ENCODE measurements around the gene APBA2.

The APBA2 gene

DNA sequence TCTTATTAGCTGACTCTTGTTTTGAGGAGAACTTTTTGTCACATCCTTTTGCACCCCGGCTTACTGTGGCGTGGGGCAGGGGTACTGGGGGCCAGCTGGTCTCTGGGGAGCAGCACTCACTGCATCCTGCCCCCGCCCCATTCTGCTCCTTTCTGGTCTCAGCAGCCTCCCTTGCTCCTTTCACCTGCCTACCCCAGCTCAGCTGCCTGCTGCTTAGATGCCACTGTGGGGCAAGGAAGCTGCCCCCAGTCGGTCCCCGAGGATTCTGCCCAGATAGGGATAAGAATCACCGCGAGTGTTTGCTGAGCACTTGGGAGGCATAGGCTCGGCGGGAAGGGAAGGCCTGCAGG is 32.0 kb downstream of the APBA2 start:
- no peak for FAIRE-seq

DNA sequence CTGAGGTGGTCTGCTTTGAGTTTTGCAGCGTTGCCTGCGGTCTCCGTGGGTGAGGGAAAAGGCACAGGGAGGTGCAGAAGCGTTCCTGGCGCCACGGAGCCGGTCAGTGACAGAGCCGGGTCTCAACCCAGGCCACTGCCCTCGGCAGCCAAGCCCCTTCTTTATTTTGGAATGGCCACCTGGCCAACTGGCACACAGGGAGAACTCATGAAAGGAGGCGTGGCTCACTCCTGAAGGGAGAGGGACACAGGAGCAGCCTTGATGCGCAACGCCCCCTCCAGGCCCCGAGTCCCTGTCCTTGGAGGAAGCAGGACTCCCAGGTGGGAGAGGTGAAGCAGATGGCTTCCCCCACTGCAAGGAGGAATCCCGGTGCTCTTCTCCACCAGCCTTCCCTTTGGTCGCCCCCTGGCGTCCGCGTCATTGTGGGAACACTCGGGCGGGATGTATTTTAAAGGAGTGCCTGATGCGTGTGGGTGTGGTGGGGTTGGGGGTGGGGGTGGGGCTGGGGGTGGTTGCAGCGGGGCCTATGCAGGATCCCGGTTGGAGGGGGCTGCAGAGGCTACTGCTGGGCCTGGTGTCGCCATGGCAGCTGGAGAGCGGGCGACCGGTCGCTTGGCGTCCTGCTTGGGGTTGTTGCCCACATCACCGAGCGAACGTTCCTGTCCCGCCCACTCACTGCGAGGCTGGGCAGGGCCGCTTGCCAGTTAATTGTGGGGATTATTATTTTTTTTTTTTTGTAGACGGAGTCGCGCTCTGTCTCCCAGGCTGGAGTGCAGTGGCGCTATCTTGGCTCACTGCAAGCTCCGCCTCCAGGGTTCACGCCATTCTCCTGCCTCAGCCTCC is 32.6 kb downstream of the APBA2 start:
- no peak for FAIRE-seq

DNA sequence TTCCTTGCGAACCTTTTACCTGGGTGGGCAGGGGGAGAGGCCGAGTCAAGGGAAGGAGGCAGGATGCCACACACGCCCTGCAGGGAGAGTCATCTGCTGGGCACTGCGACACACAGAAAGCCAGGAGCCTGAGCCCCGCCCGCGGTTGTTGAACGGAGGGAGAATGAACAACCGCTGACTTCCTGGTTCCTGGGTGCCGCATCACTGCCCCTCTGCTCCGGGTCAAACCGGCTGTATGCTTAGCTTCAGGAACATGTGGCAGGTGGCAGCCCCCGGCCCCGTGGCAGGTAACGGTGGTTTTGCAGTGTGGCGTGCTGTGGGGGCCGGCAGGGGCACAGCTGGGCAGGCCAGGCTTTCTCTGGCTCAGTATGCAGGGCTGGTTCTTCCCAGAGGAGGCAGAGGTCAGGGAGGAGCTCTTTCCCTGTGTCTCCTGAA is 33.4 kb downstream of the APBA2 start:
- FAIRE-seq = no peak

- FAIRE-seq = no peak
Observed at GRCh38 chr15:28919679-28920655, 34.2 kb downstream of the APBA2 start.

- FAIRE-seq = no peak
Observed at GRCh38 chr15:28920781-28921331, 35.1 kb downstream of the APBA2 start.

DNA sequence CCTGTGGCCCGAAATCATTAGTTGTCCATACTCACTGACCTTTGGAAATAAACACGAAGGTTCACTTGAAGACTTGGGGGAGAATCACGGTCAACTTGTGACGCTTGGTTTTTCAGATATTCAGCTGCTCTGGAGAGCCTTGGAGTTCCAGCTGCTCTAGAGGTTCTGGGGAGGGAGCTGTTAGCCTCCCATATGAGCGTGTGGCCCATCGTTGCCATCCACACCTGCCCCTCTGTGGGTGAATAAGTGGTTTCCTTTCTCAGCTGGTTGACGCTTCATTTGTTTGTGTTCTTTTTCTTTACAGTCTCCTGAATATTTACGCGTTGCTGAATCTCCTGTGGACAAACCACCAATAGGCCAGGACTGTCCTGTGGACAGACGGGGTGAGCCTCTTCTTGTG is 35.6 kb downstream of the APBA2 start:
- no peak for FAIRE-seq

DNA sequence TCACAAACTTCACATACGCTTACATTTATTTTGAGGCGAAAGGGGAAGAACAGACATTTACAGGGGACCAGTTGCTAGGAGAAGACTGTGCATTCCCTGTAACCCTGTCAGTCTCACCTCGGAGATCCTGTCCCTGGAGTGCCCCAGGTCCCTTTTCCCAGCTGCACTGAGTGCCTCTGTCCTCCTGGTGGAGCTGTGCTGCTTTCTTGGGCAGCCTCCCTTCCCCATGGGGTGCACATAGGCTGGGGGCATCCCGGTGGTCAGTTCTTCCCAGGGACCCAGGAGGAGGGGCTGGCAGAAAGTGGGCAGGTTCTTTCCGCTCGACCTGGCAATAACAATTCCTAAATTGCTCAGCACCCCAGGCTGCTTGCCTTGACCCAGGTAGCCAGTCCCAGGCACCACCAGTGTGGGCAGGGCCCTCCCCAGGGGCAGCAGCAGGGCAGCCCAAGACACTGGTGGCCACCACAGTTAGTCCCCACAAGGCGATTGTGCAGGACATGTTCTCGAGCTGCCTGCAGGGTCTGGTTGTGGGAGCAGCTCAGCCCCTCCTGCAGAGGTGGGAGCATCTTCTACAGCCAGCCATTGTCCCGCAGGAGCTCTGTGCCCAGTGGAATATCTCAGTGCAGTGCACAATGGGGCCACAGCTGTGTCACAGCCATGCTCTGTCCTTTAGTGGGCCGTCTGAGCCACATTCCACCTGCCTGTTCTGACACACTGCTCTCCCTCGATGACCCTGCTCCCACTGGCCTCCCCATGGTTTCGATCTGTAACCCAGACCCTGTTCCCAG is 36.3 kb downstream of the APBA2 start:
- no peak for FAIRE-seq

GRCh38 chr15:28922707-28923012 is 36.9 kb downstream of the APBA2 start:
- FAIRE-seq = no peak

- no peak for FAIRE-seq
Observed at GRCh38 chr15:28923726-28924280, 38.0 kb downstream of the APBA2 start.

DNA sequence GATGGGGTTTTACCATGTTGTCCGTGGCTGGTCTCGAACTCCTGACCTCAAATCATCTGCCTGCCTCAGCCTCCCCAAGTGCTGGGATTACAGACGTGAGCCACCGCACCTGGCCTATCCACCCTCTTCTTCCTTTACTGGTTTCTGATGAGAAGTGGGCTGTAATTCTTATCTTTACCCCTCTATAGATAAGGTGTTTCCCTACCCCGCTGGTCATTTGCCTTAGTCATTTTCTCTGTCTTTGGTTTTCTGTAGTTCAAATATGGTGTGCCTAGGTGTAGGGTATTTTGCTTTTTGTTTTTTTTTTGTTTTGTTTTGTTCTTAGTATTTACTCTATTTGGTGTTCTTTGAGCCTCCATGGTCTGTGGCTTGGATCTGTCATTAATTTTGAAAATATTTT is 41.3 kb downstream of the APBA2 start:
- no peak for FAIRE-seq

DNA sequence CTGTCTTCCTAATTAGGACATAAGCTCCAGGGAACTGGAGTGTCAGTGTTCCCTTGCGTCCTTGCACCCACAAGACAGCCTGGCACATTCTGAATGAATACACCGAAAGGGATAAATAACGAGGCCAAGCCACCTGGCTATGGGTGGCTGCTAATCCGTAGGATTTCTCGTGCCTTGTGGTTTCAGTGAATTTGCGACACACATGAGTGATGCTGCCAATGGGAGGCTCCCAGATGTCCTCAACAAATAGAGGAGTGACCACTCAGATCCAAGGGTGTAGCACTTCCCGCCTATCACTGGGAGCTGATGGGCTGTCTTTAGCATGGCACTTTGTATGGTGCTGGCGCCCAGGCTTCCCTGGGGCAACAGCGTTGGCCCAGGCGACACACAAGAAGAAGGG is 43.4 kb downstream of the APBA2 start:
- no peak for FAIRE-seq

DNA sequence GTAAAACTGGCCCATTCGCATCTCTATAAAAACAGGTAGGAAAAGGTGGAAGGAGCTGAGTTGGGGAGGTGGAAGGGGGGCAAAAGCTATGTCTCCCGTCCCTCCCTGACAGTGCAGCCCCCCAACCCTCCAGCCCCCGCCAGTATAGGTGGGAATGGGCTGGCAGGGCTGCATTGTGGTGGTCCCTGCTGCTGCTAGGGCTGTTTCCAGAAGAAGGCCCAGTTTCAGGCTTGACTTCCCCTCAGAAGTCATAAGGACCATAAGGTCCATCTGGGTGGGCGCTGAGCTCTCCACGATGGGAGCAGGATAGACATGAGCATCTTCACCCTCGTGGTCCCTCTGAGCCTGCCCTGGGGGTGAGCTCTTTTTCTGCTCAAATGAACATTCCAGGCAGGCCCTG is 44.2 kb downstream of the APBA2 start:
- no peak for FAIRE-seq

GRCh38 chr15:28930476-28931291 is 44.9 kb downstream of the APBA2 start:
- no peak for FAIRE-seq

DNA sequence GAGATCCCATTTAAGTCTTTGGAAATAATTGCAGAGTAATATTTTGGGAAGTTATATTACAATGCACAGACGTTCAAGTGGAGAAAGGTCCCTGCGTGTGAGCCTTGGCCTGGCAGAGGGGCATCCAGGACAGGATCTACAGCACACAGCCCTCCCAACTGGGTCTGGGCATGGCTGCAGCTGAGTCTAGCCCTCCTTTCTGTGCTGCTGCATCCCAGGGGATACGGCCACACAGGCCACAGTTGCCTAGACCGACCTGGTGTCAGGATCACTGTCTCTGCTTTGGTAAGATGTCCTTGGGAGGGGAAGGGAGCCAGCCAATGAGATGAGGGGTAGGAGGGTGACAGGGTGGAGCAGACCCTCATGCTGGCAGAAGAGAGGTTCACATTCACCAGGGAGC is 46.1 kb downstream of the APBA2 start:
- FAIRE-seq = no peak

GRCh38 chr15:28932361-28932760 is 46.6 kb downstream of the APBA2 start:
- FAIRE-seq = no peak

DNA sequence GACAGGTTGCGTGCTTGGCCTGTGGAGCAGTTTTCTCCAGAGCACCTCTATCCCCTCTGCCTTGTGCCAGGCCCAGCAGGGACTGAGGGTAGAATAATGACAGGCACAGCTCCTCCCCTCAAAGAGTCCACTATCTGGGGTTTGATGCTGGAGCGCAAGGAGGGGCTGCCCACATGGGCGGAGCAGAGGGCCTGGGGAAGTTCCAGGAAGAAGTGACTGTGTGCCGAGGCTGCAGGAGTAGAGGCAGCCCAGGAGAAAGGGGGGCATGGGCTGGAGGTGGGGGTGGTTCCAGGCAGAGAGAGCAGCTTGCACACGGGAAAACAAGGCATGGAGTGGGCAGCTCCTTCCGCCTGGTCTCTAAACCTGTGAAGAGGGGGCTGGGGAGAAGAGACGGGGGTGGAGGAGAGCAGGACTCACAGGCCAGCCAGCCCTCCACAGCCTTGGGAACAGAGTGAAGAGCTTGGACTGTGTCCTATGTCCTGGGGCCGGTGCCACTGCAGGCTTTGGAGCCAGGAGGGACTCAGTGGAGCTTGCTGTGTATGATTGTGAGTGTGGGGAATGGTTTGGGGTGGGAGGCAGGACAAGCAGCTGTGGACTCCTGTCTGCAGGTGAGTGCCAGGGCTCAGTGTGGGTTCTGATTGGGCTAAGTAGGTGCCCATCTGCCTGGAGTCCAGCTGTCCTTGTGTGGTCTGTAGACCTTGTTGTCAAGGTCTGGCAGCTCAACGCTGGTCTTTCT is 48.1 kb downstream of the APBA2 start:
- no peak for FAIRE-seq

DNA sequence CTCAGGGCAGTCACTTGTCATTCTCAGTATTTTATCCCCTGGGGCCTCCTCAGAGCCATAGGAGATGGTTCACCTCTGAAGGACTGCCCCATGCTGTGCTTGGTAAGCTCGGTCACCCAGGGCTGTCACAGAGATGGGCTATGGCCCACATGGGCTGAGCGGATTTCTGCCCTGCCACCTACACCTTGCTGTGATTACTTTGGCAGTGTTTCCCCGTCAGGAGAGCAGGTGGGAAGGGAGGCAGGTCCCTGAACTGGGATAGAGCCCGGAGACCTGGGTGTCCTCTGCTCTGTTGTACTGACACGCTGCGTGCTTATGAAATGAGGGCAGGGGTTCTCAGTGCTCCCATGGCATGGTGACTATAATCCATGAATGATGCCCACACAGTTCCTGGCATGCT is 48.9 kb downstream of the APBA2 start:
- no peak for FAIRE-seq

DNA sequence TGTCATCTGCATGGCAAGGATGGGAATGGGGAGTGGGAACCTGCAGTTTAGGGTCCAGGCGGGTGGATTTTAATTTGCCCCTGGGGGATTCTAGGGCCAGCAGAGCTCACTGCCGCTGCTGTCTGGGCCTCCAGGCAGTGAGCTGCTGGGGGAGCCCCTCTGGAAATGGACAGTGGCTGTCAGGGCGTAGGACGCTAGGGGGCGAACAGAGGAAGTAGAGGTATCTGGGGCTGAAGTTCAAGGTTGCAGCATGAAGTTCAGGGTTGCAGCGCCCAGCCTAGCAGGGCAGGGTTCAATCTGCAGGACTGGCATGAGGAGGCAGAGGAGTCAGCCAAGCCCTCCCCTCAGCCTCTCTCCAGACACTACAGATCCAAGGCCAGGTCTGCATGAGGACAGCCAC is 49.5 kb downstream of the APBA2 start:
- no peak for FAIRE-seq

- no peak for FAIRE-seq
Observed at GRCh38 chr15:28936081-28936480, 50.3 kb downstream of the APBA2 start.

DNA sequence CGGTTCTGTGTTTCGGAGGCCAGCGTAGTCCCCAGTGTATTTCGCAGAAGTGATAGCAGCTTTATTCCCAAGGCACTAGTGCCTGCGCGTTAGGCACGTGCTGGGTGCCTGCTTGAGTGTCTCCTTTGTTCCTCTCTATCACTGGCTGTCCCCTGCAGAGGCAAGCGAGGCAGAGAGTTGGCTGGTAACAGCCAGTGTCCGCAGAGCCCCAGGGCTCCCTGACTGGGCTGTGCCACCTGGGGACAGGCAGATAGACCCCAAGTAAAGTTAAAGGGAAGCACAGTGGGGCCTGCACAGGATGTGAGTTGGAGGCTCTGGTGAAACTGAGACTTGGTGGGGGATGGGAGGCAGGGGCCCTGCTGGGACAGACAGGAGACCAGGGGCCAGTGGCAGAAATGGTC is 50.7 kb downstream of the APBA2 start:
- FAIRE-seq = no peak

DNA sequence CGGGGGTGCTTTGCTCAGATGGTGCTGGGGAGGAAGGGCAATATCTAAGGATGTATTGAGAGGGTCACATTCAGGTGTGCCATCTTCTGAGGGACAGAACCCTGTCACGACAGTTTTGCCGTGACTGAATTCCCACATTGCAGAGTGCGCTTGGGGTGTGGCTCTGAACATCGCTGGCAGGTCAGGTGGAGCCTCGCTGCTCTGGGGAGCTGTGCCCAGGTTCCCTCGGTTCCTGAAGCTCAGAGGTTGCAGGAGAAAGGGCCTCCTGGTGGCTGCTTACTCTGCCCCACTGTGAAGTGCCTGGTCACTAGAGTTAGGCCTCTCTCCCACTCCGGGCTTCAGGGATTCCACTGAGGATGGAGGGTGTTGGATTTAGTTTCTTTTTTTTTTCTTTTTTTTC is 51.5 kb downstream of the APBA2 start:
- no peak for FAIRE-seq

All from A204.1 (cell line).